ENCODE results near the gene ACTL7B. TPM values are rescaled to one million over a fixed set of nuclear protein-coding genes. Genes with fewer than 3 reads are reported as not detected.

The ACTL7B gene
- total RNA-seq, 1 donor from 2014 or later, result not detected

- Mint-ChIP-seq H3K27me3 (ENCODE audit: low read depth) (no peaks in the 10 kb centered on the region), H3K4me1 (peaks cover 9% of the 10 kb centered on the region), H3K27ac (no peak overlapping the region), H3K4me3 (no peak overlapping the region), H3K36me3 (peaks cover 31% of the 10 kb centered on the region), H3K9me3 (peaks cover 12% of the 10 kb centered on the region)
- TF ChIP-seq CTCF (IDR thresholded peaks at IDR 0.05; ENCODE audit: unreplicated experiment), result no peak
- DNase-seq (ENCODE audit: low spot score in 2 of 2, unreplicated experiment in 2 of 2), result no peak
Measured at GRCh38 chr9:108884701-108885100, 28.9 kb upstream of the ACTL7B start.

- H3K27ac Mint-ChIP-seq, result no peak overlapping the region
- H3K36me3 Mint-ChIP-seq, result peaks cover 44% of the 10 kb centered on the region
- DNase-seq (ENCODE audit: low spot score in 2 of 2, unreplicated experiment in 2 of 2), result no peak
- H3K9me3 Mint-ChIP-seq, result peaks cover 12% of the 10 kb centered on the region
- H3K4me3 Mint-ChIP-seq, result no peak overlapping the region
- no peak for TF ChIP-seq CTCF (IDR thresholded peaks at IDR 0.05; ENCODE audit: unreplicated experiment)
- H3K4me1 Mint-ChIP-seq, result peaks cover 9% of the 10 kb centered on the region
- no peaks in the 10 kb centered on the region for H3K27me3 Mint-ChIP-seq (ENCODE audit: low read depth)
Measured at GRCh38 chr9:108883085-108883484, 27.3 kb upstream of the ACTL7B start.

GRCh38 chr9:108882052-108882888 lies 26.5 kb upstream of the ACTL7B start:
- Mint-ChIP-seq H3K4me3 (no peak overlapping the region), H3K4me1 (peaks cover 9% of the 10 kb centered on the region), H3K36me3 (peaks cover 49% of the 10 kb centered on the region), H3K9me3 (peaks cover 12% of the 10 kb centered on the region), H3K27me3 (ENCODE audit: low read depth) (no peaks in the 10 kb centered on the region), H3K27ac (no peak overlapping the region)
- DNase-seq (ENCODE audit: low spot score in 2 of 2, unreplicated experiment in 2 of 2), result no peak
- TF ChIP-seq CTCF (IDR thresholded peaks at IDR 0.05; ENCODE audit: unreplicated experiment), result no peak

- DNase-seq (ENCODE audit: low spot score in 2 of 2, unreplicated experiment in 2 of 2), result no peak
- H3K27ac Mint-ChIP-seq, result no peak overlapping the region
- H3K9me3 Mint-ChIP-seq, result peaks cover 11% of the 10 kb centered on the region
- TF ChIP-seq CTCF (IDR thresholded peaks at IDR 0.05; ENCODE audit: unreplicated experiment), result no peak
- H3K27me3 Mint-ChIP-seq (ENCODE audit: low read depth), result no peaks in the 10 kb centered on the region
- no peak overlapping the region for H3K4me3 Mint-ChIP-seq
- peaks cover 49% of the 10 kb centered on the region for H3K36me3 Mint-ChIP-seq
- peaks cover 3% of the 10 kb centered on the region for H3K4me1 Mint-ChIP-seq
Measured at GRCh38 chr9:108880738-108881316, 25.0 kb upstream of the ACTL7B start.

GRCh38 chr9:108877524-108877923 lies 21.7 kb upstream of the ACTL7B start:
- no peak for DNase-seq (ENCODE audit: low spot score in 2 of 2, unreplicated experiment in 2 of 2)
- Mint-ChIP-seq H3K27ac (no peak overlapping the region), H3K27me3 (ENCODE audit: low read depth) (no peaks in the 10 kb centered on the region), H3K9me3 (no peaks in the 10 kb centered on the region), H3K4me3 (no peak overlapping the region), H3K36me3 (peaks cover 59% of the 10 kb centered on the region), H3K4me1 (no peaks in the 10 kb centered on the region)
- TF ChIP-seq CTCF (IDR thresholded peaks at IDR 0.05; ENCODE audit: unreplicated experiment), result no peak

All from mesothelial cell of epicardium (in vitro differentiated cells).